H1 (cell line): ENCODE measurements around the gene ENPP3. TPM values are rescaled to one million over a fixed set of nuclear protein-coding genes. Genes with fewer than 3 reads are reported as not detected.

Experiments
- CHD7 ChIP-seq: fragments of 300-600 bp; sonication (generic); IDR thresholded peaks from 2 replicates; pipeline ENCODE4 v1.7.1; 2012; ENCODE audit warnings: low read length, moderate library complexity, mild to moderate bottlenecking, inconsistent platforms; ENCODE audit not compliant: insufficient replicate concordance
- TCF12 ChIP-seq: IDR thresholded peaks from 2 replicates; pipeline ENCODE4 v1.6.1; 2011; ENCODE audit warnings: low read depth, mild to moderate bottlenecking, low read length
- polyA plus RNA-seq, 7 experiments: library from polyadenylated mRNA; depleted of rRNA in 3 of 7; stranded (reverse) in 5 of 7; unstranded in 2 of 7; fragments of >200 nt in 5 of 7; fragments of 200-250 nt in 2 of 7; gene quantifications; 1 replicate in 5 of 7; 2 replicates in 1 of 7; 4 replicates in 1 of 7; pipeline versions ENCODE4 v1.2.1 to v1.2.3, GENCODE V29; 2011 to 2013; ENCODE audit warnings: missing spikeins in 2 of 7, mixed read lengths in 2 of 7
- total RNA-seq: library from RNA; stranded (reverse); fragmentation: NEBNext Ultra II Directional; extraction: Animal tissue kit (Norgen Biotek cat#: 25700); gene quantifications from 2 replicates; pipeline ENCODE4 v1.2.1, GENCODE V29; 2021

Gene ENPP3
- total and polyA plus RNA-seq, 2 of the 8 experiments (the other 6 are each of a cell fraction or from before 2014, with no cell fraction given): 0.11 TPM; not detected in 1

- TF ChIP-seq CHD7 (no peak), TCF12 (no peak)
These were observed 43.0 kb upstream of the ENPP3 start (continued) for GRCh38 chr6:131594074-131594473.
